ENCODE results near the gene FBXL22. TPM values are rescaled to one million over a fixed set of nuclear protein-coding genes. Genes with fewer than 3 reads are reported as not detected.
"Not testable (repeated sequence)": the region's sequence is repeated elsewhere in the genome, so short reads cannot be mapped to it uniquely, and the experiment has no call there.

The FBXL22 gene
- total RNA-seq, 1 donor from 2014 or later, result 42.4 TPM

DNA sequence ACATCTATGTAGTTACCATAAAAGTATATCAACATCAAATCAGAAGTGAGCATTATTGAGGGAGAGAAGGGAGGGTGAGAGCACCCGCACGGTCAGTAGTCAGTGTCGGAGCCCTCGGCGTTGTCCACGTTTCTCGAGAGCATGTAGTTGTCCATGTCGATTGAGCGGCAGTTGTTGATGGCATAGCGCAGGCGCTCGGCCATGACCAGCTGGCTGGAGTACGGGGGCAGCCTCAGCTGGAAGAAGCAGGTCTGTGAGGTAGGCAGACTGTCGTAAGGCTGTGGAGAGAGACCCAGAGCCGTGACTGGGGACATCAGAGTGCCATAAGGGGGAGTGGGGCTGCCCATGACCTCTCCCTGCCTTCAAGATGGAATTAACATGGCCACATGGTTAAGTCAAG, 11.8 kb downstream of the FBXL22 start:
- ATAC-seq, result no peak
- DNase-seq, result no peak
- intact Hi-C loops (cut with micrococcal nuclease), result no loop called here

DNA sequence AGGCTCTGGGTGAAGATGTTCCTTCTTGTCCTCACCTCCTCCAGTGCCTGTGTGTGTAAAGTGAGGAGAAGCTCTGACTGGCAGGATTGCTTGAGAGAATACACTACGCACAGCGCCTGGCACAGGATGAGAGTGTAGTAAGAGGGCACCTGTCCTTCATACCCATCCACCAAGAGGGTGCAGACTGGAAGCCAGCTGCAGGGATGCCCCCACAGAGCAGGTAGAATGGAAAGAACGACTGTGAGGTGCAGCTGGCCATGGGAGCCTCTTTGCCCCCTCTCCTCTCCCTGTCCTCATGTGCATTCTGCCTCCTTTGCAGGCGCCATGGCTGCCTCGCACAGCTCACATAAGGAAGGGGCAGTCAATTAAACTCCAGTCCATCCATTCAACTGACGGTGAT, 12.3 kb downstream of the FBXL22 start:
- intact Hi-C loops (cut with micrococcal nuclease), result no loop called here
- ATAC-seq (no peak), DNase-seq (no peak)

DNA sequence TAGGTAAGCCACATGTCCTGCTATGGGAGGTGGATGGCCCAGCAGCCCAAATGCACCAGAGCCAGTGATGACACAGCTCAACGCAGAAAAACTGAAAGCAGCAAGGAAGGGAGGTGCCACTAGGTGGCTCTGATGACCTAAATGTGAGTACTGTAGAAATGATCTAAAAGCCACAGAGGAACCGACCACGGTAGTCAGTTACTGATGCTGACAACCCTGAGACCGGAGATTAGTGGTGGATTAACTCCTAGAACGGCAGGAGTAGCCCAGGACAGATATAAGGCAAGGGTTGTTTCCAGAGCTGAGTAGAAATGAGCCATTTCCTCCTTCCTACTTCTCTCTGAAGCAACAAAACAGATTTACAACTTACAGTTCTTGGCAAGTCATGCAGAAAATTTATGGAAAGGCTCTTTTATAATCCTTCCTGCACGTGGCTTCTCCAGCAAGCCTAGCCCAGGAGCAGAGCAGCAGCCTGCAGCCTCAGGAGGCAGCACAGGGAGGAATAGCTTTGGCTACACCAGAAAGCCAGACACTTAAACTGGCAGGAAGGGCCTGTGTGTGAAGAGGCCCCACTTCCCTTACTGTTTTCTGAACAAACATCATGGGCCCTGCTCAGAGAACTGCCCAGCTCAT, 13.1 kb downstream of the FBXL22 start:
- ATAC-seq (peak; percentile 80), DNase-seq (no peak)
- intact Hi-C loops (cut with micrococcal nuclease), result no loop called here

DNA sequence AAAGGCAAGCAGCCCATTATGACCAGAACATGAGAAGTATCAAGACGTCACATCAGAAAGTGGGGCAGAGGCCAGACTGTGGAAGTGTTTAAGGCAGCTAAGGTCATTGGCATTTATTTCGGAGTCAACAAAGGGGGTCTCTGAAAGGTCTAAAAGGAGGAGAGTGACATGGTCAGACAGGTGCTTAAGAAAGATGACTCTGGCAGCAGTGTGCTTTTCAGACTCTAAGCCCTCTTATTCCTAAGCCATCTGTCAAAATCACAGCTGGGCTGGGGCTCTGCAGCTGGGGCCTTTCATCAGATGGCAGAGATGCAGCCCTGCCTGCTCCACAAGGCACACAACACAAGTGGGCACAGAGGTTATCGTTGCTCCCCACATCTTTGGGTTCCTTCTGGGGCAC, 14.0 kb downstream of the FBXL22 start:
- intact Hi-C loops (cut with micrococcal nuclease), result no loop called here
- ATAC-seq (no peak), DNase-seq (no peak)

DNA sequence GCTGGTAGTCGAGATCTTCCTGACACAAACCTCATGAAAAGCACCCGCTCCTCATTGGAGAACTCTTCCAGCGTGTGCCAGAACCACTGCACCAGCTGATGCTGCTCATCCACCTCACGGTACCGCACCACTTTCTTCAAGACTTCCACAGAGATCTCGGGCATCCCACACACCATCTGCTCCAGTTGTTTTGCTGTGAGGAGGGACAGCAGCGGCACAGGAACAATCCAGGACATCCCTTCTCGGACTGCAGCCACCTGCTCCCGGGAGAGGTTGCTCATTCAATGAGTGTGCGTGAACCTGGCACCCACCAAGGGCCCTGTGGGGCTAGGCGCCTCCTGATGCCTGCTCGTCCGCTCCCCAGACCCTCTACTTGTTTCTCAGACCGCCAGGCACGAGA, 15.1 kb downstream of the FBXL22 start:
- intact Hi-C loops (cut with micrococcal nuclease), result no loop called here
- DNase-seq, result no peak
- ATAC-seq, result no peak

DNA sequence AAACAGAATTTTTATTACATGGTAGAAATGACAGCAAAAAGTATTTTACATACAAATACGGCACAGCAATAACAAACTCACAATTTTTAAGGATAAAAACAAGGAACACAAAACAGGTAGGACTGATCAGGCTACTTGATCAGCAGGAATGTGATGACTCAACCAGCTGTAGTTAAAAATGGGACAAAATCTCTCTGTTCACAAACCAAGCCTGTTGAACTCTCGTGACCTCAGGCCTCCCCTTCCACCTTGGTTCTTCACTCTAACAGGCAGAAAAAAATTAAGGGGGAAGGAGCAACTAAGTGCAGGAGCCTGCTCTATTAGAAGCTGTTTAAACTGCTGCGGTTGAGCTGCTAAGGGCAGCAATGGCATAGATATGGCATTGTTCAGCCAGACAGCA, 18.7 kb downstream of the FBXL22 start:
- intact Hi-C loops (cut with micrococcal nuclease), result no loop called here
- no peak for ATAC-seq
- DNase-seq, result no peak

DNA sequence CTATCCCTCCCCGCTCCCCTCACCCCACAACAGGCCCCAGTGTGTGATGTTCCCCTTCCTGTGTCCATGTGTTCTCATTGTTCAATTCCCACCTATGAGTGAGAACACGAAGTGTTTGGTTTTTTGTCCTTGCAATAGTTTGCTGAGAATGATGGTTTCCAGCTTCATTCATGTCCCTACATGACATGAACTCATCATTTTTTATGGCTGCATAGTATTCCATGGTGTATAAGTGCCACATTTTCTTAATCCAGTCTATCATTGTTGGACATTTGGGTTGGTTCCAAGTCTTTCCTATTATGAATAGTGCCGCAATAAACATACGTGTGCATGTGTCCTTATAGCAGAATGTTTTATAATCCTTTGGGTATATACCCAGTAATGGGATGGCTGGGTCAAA, 20.0 kb downstream of the FBXL22 start:
- intact Hi-C loops (cut with micrococcal nuclease); ATAC-seq; DNase-seq: not testable (repeated sequence)

DNA sequence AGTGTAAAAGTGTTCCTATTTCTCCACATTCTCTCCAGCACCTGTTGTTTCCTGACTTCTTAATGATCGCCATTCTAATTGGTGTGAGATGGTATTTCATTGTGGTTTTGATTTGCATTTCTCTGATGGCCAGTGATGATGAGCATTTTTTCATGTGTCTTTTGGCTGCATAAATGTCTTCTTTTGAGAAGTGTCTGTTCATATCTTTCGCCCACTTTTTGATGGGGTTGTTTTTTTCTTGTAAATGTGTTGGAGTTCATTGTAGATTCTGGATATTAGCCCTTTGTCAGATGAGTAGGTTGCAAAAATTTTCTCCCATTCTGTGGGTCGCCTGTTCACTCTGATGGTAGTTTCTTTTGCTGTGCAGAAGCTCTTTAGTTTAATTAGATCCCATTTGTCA, 20.4 kb downstream of the FBXL22 start:
- intact Hi-C loops (cut with micrococcal nuclease); ATAC-seq; DNase-seq: not testable (repeated sequence)

DNA sequence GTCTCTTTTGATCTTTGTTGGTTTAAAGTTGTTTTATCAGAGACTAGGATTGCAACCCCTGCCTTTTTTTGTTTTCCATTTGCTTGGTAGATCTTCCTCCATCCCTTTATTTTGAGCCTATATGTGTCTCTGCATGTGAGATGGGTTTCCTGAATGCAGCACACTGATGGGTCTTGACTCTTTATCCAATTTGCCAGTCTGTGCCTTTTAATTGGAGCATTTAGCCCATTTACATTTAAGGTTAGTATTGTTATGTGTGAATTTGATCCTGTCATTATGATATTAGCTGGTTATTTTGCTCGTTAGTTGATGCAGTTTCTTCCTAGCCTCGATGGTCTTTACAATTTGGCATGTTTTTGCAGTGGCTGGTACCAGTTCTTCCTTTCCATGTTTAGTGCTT, 23.6 kb downstream of the FBXL22 start:
- intact Hi-C loops (cut with micrococcal nuclease); DNase-seq; ATAC-seq: not testable (repeated sequence)

DNA sequence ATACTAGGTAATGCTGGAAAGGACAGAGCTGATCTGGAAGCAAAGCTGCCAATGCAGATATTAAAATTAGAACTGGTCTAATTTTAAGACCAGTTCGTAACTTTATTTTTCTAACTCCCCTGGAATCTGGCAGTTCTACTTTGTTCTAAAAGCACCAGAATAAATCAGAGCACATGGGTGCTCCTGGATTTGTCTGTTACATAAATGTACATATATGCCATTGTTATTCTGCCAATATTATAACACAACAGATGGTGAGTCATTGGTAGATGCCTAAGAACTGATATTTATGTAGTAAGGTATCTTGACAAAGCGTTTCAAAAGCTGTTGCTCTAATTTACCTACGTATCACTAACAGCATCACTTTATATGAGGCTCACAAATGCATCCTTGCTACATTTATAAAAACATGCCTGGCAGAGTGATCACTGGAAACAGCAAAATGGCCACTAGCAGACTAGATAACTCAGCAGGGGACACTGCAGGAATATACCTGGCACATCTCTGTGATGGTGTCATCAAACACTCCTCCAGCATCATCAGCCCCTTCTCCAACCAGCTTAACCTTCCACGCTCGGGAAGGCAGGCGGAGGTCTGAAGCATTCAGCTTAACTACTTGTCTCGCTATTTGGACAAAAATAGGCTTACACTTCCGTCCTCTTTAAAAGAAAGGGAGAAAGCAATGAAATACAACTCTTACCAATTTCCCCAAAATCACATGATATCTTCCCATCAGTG, 26.2 kb downstream of the FBXL22 start:
- DNase-seq (no peak), ATAC-seq (no peak)
- intact Hi-C loops (cut with micrococcal nuclease), result no loop called here

DNA sequence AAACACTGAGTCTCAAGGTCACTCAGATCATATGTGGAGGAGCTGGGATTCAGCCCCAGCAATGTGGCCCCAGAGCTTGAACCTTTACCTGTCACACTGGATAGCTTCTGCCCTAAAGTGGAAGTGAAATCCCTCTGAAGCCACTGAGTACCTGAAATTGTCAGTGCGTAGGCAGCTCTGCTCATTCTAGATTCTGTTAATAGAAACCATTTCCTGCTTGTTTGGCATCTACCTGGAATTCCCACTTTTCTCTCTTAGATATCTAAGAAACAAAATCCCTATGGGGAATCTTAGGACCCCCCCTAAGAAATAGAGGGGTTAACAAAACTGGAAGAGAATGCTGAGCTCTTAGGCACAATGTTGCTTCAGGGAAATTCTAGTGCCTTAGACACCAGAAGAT, 29.8 kb downstream of the FBXL22 start:
- ATAC-seq, result no peak
- intact Hi-C loops (cut with micrococcal nuclease), result no loop called here
- no peak for DNase-seq

DNA sequence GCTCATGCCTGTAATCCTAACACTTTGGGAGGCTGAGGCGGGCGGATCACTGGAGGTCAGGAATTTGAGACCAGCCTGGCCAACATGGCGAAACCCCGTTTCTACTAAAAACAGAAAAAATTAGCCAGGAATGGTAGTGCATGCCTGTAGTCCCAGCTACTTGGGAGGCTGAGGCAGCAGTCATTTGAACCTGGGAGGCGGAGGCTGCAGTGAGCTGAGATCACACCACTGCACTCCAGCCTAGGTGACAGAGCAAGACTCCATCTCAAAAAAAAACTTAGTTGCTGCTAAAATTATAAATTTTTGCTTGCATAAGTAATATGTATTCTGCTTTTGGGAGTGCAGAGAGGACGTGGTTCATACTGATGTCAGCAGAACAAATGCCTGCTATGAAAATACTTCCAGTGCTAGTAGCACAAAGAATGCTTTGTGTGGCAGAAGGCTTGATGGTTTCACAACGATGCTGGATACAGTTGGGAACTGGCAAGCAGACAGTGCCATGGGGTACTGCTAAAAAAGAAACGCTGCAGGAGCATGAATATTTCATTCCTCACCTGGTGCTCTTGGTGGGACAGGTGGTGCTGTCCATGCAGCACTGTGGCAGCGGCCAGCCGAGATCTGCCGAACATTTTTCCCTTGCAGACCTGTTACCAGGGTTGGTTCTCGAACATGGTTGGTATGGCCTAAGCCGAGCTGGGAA, 31.1 kb downstream of the FBXL22 start:
- intact Hi-C loops (cut with micrococcal nuclease), result no loop called here
- DNase-seq, result no peak
- ATAC-seq, result no peak

DNA sequence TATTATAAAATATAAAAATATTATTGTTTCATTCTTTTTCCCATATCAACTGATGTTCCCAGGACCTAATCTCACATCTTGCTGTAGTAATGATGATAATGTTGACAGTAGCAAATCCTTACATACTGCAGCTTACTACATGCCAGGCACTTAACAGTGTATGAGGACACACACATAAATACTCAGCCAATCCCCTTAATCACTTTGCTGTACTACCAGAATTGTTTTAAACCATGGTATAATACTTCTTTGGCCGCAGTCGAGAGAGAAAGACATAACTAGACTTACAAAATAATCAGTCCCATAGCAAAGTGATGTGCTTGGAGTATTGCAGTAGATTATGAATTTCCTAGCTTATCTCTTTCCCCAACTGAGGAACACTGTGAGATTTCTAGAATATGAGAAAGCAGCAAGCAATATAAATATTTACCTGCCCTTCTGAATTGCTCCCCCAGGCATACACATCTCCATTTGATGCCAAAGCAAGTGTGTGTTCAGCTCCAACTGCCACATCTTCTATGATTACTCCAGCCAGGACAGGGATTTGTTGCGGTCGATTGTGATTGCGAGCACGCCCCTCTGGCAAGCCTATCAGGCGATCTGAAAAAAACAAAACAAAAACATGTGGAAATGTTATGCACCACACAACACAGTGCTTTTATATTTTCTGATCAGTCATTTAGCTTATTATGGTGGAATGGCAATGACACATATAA, 33.0 kb downstream of the FBXL22 start:
- DNase-seq, result no peak
- ATAC-seq, result no peak
- intact Hi-C loops (cut with micrococcal nuclease), result loop anchor here (10.0 kb wide), 1 partner anchor 105 kb away; no protein-coding TSS in a partner anchor

DNA sequence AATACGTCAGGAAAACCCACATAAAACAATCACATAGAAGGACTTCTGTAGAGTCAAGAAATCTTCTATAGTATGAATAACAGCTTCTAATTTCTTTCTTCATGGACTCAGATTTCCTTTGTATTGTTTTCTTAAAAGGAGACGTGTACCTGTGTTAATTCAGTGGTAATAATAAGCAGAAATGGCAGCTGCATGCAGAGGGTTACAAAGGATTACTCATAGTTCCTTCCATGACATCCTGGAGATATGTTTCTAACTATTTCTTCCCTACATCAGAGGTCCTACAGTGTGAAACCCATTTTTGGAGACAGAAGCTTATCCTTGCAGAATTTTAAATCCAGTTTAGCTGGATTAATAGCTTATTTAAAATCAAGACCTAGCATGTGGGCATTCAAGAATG, 36.1 kb downstream of the FBXL22 start:
- DNase-seq (no peak), ATAC-seq (no peak)
- intact Hi-C loops (cut with micrococcal nuclease), result loop anchor here (10.0 kb wide), 1 partner anchor 101 kb away; no protein-coding TSS in a partner anchor

DNA sequence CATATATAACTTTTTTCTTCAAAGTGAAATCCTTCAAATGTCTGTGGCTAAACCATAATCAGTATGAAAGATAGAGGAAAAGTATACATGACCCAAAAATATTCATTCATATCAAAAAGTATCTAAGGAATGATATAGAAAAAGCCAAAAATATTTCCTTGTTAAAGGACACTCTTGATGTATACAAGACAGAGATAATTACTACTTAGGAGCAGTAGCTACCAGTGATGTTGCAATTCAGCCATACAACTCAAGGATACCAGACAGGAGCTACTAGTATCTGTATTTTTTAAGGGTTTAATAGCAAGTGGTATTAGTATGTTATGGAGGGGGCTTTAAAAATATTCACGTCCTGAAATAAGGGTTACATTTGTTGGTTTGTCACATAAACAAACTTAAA, 37.0 kb downstream of the FBXL22 start:
- DNase-seq (no peak), ATAC-seq (no peak)
- intact Hi-C loops (cut with micrococcal nuclease), result loop anchor here (10.0 kb wide), 1 partner anchor 101 kb away; no protein-coding TSS in a partner anchor

DNA sequence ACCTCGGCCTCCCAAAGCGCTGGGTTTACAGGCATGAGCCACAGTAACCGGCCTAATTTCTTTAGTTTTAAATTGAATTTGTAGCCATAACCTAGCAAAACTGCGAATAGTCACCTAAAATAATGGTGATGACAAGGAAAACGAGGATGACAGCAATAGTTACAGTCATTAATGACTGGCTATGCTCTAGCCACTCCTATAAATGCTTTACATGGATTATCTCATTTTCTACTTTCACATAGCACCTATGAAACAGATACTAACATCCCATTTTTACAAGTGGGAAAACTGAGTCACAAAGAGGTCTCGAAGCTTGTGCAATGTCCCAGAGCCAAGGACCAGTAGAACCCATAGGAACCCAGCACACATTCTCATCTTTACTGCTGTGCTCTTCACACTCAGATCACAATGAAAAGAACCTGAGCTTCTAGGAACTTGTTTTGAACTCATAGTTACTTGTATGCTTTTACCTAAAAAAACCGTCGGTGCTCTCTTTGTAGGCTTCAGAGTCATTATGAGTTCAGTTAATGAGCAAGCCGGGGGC, 39.4 kb downstream of the FBXL22 start:
- intact Hi-C loops (cut with micrococcal nuclease), result loop anchor here (10.0 kb wide), 1 partner anchor 98 kb away; no protein-coding TSS in a partner anchor
- no peak for ATAC-seq
- DNase-seq, result no peak

DNA sequence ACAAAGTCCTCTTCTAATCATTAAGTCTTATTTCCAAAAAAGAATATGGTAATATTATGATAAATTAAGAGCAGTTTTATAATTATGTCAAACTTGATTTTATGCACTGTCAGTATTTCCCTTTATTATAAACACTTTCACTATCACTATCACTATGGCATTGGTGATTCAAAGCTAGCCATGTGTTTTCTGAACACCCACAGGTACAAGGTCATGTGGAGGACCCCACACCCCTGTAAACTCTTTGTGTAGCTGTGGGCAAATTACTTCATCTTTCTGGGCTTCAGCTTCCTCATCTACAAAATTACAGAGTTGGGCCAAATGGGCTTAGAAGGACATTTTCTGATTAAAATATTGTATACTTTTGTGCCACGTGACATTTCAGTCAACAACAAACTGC, 41.7 kb downstream of the FBXL22 start:
- intact Hi-C loops (cut with micrococcal nuclease), result loop anchor here (10.0 kb wide), 1 partner anchor 96 kb away; no protein-coding TSS in a partner anchor
- no peak for ATAC-seq
- no peak for DNase-seq

DNA sequence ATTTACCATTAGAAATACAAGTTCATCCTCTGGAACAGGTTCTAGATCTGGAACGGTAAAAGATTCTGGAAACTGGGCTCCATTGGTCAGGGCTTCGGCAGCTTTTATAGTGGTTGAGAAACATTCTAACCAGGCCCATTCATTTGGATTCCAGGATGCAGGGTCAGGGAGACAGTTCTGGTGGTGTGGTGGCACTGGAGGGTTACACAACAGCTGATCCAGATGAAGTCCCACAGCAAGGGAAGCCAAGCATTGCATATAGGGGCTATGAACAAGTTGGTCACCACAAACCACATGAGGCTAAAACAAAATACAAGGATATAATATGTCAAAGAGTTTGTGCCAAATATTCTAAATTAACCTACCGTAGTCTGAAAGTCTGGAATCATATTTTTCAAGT, 43.0 kb downstream of the FBXL22 start:
- intact Hi-C loops (cut with micrococcal nuclease), result no loop called here
- DNase-seq, result no peak
- no peak for ATAC-seq

All from left ventricle myocardium superior (tissue), 1 donor.